Forelimb muscle (tissue), 1 donor: Measurements from ENCODE around the gene TMEM87B. TPM values are rescaled to one million over a fixed set of nuclear protein-coding genes. Genes with fewer than 3 reads are reported as not detected.

Experiments
- DNase-seq: peaks from one replicate; pipeline ENCODE4 v3.0.0-alpha.2; 2013; ENCODE audit warnings: low read depth
- polyA plus RNA-seq: library from polyadenylated mRNA; unstranded; fragments of 120-200 nt; gene quantifications from one replicate; pipeline ENCODE4 v1.2.1, GENCODE V29; 2013; ENCODE audit not compliant: insufficient read length

The TMEM87B gene
- polyA plus RNA-seq = 11.8 TPM

- DNase-seq = peak; percentile 92
Observed at GRCh38 chr2:112054847-112055729, at the start of gene TMEM87B. TMEM87B (plus strand) TSS chr2:112055269; CDS start chr2:112055592, 323 bp downstream.

GRCh38 chr2:112005406-112006075 is 49.5 kb upstream of the TMEM87B start:
- DNase-seq = no peak

- no peak for DNase-seq
Observed at GRCh38 chr2:112006076-112006410, 49.0 kb upstream of the TMEM87B start.

- DNase-seq = no peak
Observed at GRCh38 chr2:112007493-112007892, 47.6 kb upstream of the TMEM87B start.

- DNase-seq = no peak
Observed at GRCh38 chr2:112008910-112009485, 46.1 kb upstream of the TMEM87B start.

GRCh38 chr2:112010751-112011150 is 44.3 kb upstream of the TMEM87B start:
- DNase-seq = no peak

GRCh38 chr2:112012556-112012955 is 42.5 kb upstream of the TMEM87B start:
- no peak for DNase-seq

- DNase-seq = no peak
Observed at GRCh38 chr2:112018846-112019245, 36.2 kb upstream of the TMEM87B start.

- no peak for DNase-seq
Observed at GRCh38 chr2:112019569-112019982, 35.5 kb upstream of the TMEM87B start.

- no peak for DNase-seq
Observed at GRCh38 chr2:112020561-112020960, 34.5 kb upstream of the TMEM87B start.

- DNase-seq = no peak
Observed at GRCh38 chr2:112021290-112021689, 33.8 kb upstream of the TMEM87B start.

- no peak for DNase-seq
Observed at GRCh38 chr2:112021781-112022231, 33.3 kb upstream of the TMEM87B start.

GRCh38 chr2:112023707-112024106 is 31.4 kb upstream of the TMEM87B start:
- DNase-seq = no peak

- DNase-seq = no peak
Observed at GRCh38 chr2:112024231-112024630, 30.8 kb upstream of the TMEM87B start.

- DNase-seq = no peak
Observed at GRCh38 chr2:112024896-112025491, 30.1 kb upstream of the TMEM87B start.

- no peak for DNase-seq
Observed at GRCh38 chr2:112026509-112026908, 28.6 kb upstream of the TMEM87B start.

GRCh38 chr2:112027767-112028166 is 27.3 kb upstream of the TMEM87B start:
- no peak for DNase-seq

- no peak for DNase-seq
Observed at GRCh38 chr2:112029164-112029563, 25.9 kb upstream of the TMEM87B start.

GRCh38 chr2:112031473-112032223 is 23.4 kb upstream of the TMEM87B start:
- DNase-seq = no peak

GRCh38 chr2:112032224-112032586 is 22.9 kb upstream of the TMEM87B start:
- no peak for DNase-seq

GRCh38 chr2:112032689-112033465 is 22.2 kb upstream of the TMEM87B start:
- DNase-seq = no peak
